Measurements from ENCODE around the gene CLTC. TPM values are rescaled to one million over a fixed set of nuclear protein-coding genes. Genes with fewer than 3 reads are reported as not detected.

CLTC gene
- total RNA-seq, 1 experiment from 2014 or later, result 162 TPM

DNA sequence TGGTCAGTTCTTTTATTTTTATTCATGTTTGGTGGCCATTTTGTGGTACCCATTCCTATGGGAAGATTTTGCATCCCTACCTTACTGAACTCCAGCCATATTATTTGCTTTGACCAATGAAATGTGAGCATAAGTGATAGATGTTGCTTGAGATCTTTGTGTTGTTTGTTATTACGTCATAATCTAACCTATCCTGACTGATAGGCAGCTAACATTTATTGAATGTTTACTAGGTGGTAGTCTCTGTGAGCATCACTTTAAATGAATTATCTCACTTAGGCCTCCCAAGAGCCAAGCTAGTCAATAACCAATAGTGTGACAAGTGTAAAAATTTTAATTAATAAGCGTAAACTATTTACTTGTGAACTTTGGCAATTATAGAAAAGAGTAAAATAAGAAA is 125.3 kb downstream of the CLTC start:
- DNase-seq, result no peak
- Histone ChIP-seq H2AFZ (ENCODE audit: low read length) (no peak overlapping the region), H3K9ac (ENCODE audit: low read length) (no peak overlapping the region), H3K79me2 (ENCODE audit: low read length) (peaks cover 12% of the 10 kb centered on the region), H3K9me3 (ENCODE audit: low read length) (no peaks in the 10 kb centered on the region; the same call in 1 of the 2 replicates), H3K4me2 (ENCODE audit: low read depth, low read length, poor library complexity, severe bottlenecking) (no peak overlapping the region), H3K36me3 (ENCODE audit: insufficient read depth, low read length) (peaks cover 14% of the 10 kb centered on the region; the same call in 1 of the 2 replicates), H3K4me1 (ENCODE audit: low read length) (peaks cover 17% of the 10 kb centered on the region), H3K9me2 (replicated peaks; ENCODE audit: insufficient read depth, low read length) (no peaks in the 10 kb centered on the region), H3K4me3 (ENCODE audit: low read length) (no peak overlapping the region), H3K27me3 (ENCODE audit: low read length) (no peaks in the 10 kb centered on the region), H3K27ac (ENCODE audit: low read length) (no peak overlapping the region), H4K20me1 (ENCODE audit: insufficient read depth, low read depth, low read length) (no peaks in the 10 kb centered on the region)

Other genes starting within 250 kb of the CLTC start
- 51.8 and 58.7 TPM in 2 replicates for gene DHX40, start 54.3 kb upstream of the CLTC start, total RNA-seq (2014; rRNA removed; shearing (Covaris generic); ENCODE audit: low replicate concordance)
- gene PTRH2, start 87.5 kb downstream of the CLTC start, total RNA-seq (2014; rRNA removed; shearing (Covaris generic); ENCODE audit: low replicate concordance), result 48.0 and 51.6 TPM in 2 replicates
- 34.3 and 69.4 TPM in 2 replicates for gene VMP1, start 87.8 kb downstream of the CLTC start, total RNA-seq (2014; rRNA removed; shearing (Covaris generic); ENCODE audit: low replicate concordance)

All from Karpas-422 (cell line).